22Rv1 (cell line): Measurements from ENCODE around the gene C6orf47.

Experiments used
- H3K27ac ChIP-seq: fragments of 450-650 bp; 2 replicates; pipeline ENCODE4 v1.5.1; 2017
- CTCF ChIP-seq: fragments of 450-650 bp; IDR thresholded peaks from 2 replicates; pipeline ENCODE4 v1.5.1; 2017; ENCODE audit warnings: mild to moderate bottlenecking
- ZFX ChIP-seq: fragments of 450-650 bp; IDR thresholded peaks from 2 replicates; pipeline ENCODE4 v1.6.1; 2017; ENCODE audit warnings: antibody characterized with exemption, borderline replicate concordance

The C6orf47 gene

GRCh38 chr6:31621320-31621939 lies 39.1 kb downstream of the C6orf47 start:
- TF ChIP-seq CTCF (no peak), ZFX (no peak)
- peak overlapping the region; percentile 96 for H3K27ac ChIP-seq

GRCh38 chr6:31620586-31621319 lies 39.8 kb downstream of the C6orf47 start, which contains the start of gene PRRC2A:
Gene PRRC2A, plus strand, starts transcription at chr6:31620715. Its CDS starts 2,075 bp downstream, at chr6:31622790.
- no peak for TF ChIP-seq CTCF
- no peak for TF ChIP-seq ZFX

GRCh38 chr6:31619805-31620585 lies 40.6 kb downstream of the C6orf47 start:
- TF ChIP-seq CTCF (no peak), ZFX (no peak)
- H3K27ac ChIP-seq = peak overlapping the region; percentile 96

More at GRCh38 chr6:31620586-31621319, 39.8 kb downstream of the C6orf47 start, which contains the start of gene PRRC2A:
- H3K27ac ChIP-seq = peak within 1 kb of the TSS; percentile 96

- TF ChIP-seq ZFX (no peak), CTCF (no peak)
- H3K27ac ChIP-seq = no peak overlapping the region
Measured at GRCh38 chr6:31617010-31617409, 43.6 kb downstream of the C6orf47 start.

GRCh38 chr6:31615748-31616147 lies 44.8 kb downstream of the C6orf47 start:
- TF ChIP-seq ZFX = no peak
- H3K27ac ChIP-seq = no peak overlapping the region

GRCh38 chr6:31614684-31615578 lies 45.6 kb downstream of the C6orf47 start, which contains the start of gene AIF1:
Gene AIF1, plus strand, starts transcription at chr6:31615234. Its CDS starts 96 bp downstream, at chr6:31615330.
- TF ChIP-seq CTCF = no peak
- TF ChIP-seq ZFX = no peak
- H3K27ac ChIP-seq = no peak within 1 kb of the TSS

GRCh38 chr6:31614075-31614619 lies 46.4 kb downstream of the C6orf47 start:
- H3K27ac ChIP-seq = no peak overlapping the region
- no peak for TF ChIP-seq CTCF
- TF ChIP-seq ZFX = no peak
